IMR-90 (cell line): Measurements from ENCODE around the gene EIF1AD. TPM values are rescaled to one million over a fixed set of nuclear protein-coding genes. Genes with fewer than 3 reads are reported as not detected.
"Not testable (repeated sequence)": the region's sequence is repeated elsewhere in the genome, so short reads cannot be mapped to it uniquely, and the experiment has no call there.

Experiments used
- ATAC-seq: fragments of 200-7000 bp; cut with Tn5 transposase; 2 replicates; pipeline ENCODE4 v1.9.1; 2020; ENCODE audit warnings: low read depth, mild to moderate bottlenecking, moderate library complexity
- BruUV-seq: library from RNA; stranded (reverse); fragments of 400-500 nt; replicated peaks from 2 replicates; lab custom pipeline; 2021; lab: Mats Ljungman, UMichigan
- CTCF ChIA-PET: fragments of 300-600 bp; formaldehyde crosslinking; extraction: SDS; loops from one replicate; lab custom pipeline; 2021; ENCODE audit warnings: antibody characterized with exemption; lab: Yijun Ruan, JAX
- POLR2A ChIA-PET: fragments of 300-600 bp; sonication (Branson Sonifier 250); formaldehyde crosslinking; loops from one replicate; lab custom pipeline; 2022; ENCODE audit warnings: antibody characterized with exemption; ENCODE audit not compliant: unreplicated experiment; lab: Charles Lee
- DNase-seq: peaks from one replicate; pipeline ENCODE4 v3.0.0; 2013
- H2AFZ ChIP-seq: replicated peaks from 2 replicates; pipeline ENCODE3; 2013; ENCODE audit warnings: low read length, mild to moderate bottlenecking; ENCODE audit not compliant: poor library complexity
- H2AK5ac ChIP-seq: 2 replicates; pipeline ENCODE4 v1.6.1; 2013; ENCODE audit warnings: low read depth, low read length, inconsistent platforms
- H2AK9ac ChIP-seq: replicated peaks from 2 replicates; pipeline ENCODE3; 2013; ENCODE audit warnings: mild to moderate bottlenecking, low read depth, low read length, moderate library complexity; ENCODE audit not compliant: poor library complexity
- H2BK120ac ChIP-seq: 2 replicates; pipeline ENCODE4 v1.6.1; 2013; ENCODE audit warnings: low read depth, low read length, inconsistent platforms
- H2BK15ac ChIP-seq: 3 replicates; pipeline ENCODE4 v1.6.1; 2013; ENCODE audit warnings: low read depth, low read length, inconsistent platforms
- H2BK20ac ChIP-seq: 2 replicates; pipeline ENCODE4 v1.6.1; 2013; ENCODE audit warnings: low read depth, mild to moderate bottlenecking, inconsistent platforms, low read length, moderate library complexity
- H2BK5ac ChIP-seq: 2 replicates; pipeline ENCODE4 v1.6.1; 2013; ENCODE audit warnings: mild to moderate bottlenecking, low read depth, low read length, inconsistent platforms; ENCODE audit not compliant: poor library complexity, severe bottlenecking
- H3K14ac ChIP-seq: replicated peaks from 2 replicates; pipeline ENCODE4 v1.6.1; 2013; ENCODE audit warnings: low read depth, low read length, inconsistent platforms
- H3K18ac ChIP-seq: 2 replicates; pipeline ENCODE4 v1.6.1; 2013; ENCODE audit warnings: low read depth, low read length, control low read depth
- H3K23ac ChIP-seq: 2 replicates; pipeline ENCODE4 v1.6.1; 2013; ENCODE audit warnings: low read depth, low read length, inconsistent platforms
- H3K27ac ChIP-seq: 2 replicates; pipeline ENCODE4 v1.5.1; 2013; ENCODE audit warnings: mild to moderate bottlenecking, control low read depth, low read length; ENCODE audit not compliant: insufficient read depth
- H3K27me3 ChIP-seq: 2 replicates; pipeline ENCODE4 v1.6.1; 2013; ENCODE audit warnings: low read length; ENCODE audit not compliant: control insufficient read depth, insufficient read depth
- H3K36me3 ChIP-seq: 2 replicates; pipeline ENCODE4 v1.6.1; 2013; ENCODE audit warnings: low read length, mixed read lengths; ENCODE audit not compliant: control insufficient read depth, insufficient read depth
- H3K4ac ChIP-seq: 2 replicates; pipeline ENCODE4 v1.6.1; 2013; ENCODE audit warnings: low read depth, low read length, inconsistent platforms
- H3K4me1 ChIP-seq: 2 replicates; pipeline ENCODE4 v1.6.1; 2013; ENCODE audit warnings: low read length, mixed read lengths; ENCODE audit not compliant: control insufficient read depth, insufficient read depth
- H3K4me2 ChIP-seq: 2 replicates; pipeline ENCODE4 v1.6.1; 2013; ENCODE audit warnings: low read depth, mild to moderate bottlenecking, control low read depth, low read length, moderate library complexity
- H3K4me3 ChIP-seq: 2 replicates; pipeline ENCODE4 v1.5.1; 2013; ENCODE audit warnings: low read depth, mild to moderate bottlenecking, control low read depth, low read length, moderate library complexity; ENCODE audit not compliant: insufficient read depth
- H3K56ac ChIP-seq: 2 replicates; pipeline ENCODE4 v1.6.1; 2013; ENCODE audit warnings: low read length, inconsistent platforms; ENCODE audit not compliant: insufficient read depth; ENCODE audit errors: extremely low read depth
- H3K79me1 ChIP-seq, 2 experiments: 2 replicates each; pipeline ENCODE4 v1.6.1; 2013; ENCODE audit warnings: low read length in 2 of 2, inconsistent platforms in 1 of 2, low read depth in 1 of 2
- H3K9ac ChIP-seq: 2 replicates; pipeline ENCODE4 v1.6.1; 2013; ENCODE audit warnings: low read depth, low read length, control low read depth
- H3K9me1 ChIP-seq: 2 replicates; pipeline ENCODE4 v1.6.1; 2013; ENCODE audit warnings: low read length, inconsistent platforms; ENCODE audit not compliant: insufficient read depth
- H3K9me3 ChIP-seq: 2 replicates; pipeline ENCODE4 v1.6.1; 2013; ENCODE audit warnings: low read length; ENCODE audit not compliant: control insufficient read depth, insufficient read depth
- H4K20me1 ChIP-seq: 2 replicates; pipeline ENCODE4 v1.6.1; 2013; ENCODE audit warnings: low read length, inconsistent platforms; ENCODE audit not compliant: insufficient read depth
- H4K5ac ChIP-seq: 2 replicates; pipeline ENCODE4 v1.6.1; 2013; ENCODE audit warnings: mild to moderate bottlenecking, low read depth, low read length, control low read depth
- H4K8ac ChIP-seq, 2 experiments: 2 replicates each; pipeline ENCODE4 v1.6.1; 2013; ENCODE audit warnings: low read depth in 2 of 2, low read length in 2 of 2, control low read depth in 1 of 2, inconsistent platforms in 1 of 2
- H4K91ac ChIP-seq: 2 replicates; pipeline ENCODE4 v1.6.1; 2013; ENCODE audit warnings: low read depth, low read length, inconsistent platforms; ENCODE audit not compliant: insufficient read depth
- WGBS, 2 experiments: methylation state at CpG; one replicate each; pipeline versions ENCODE4 v1.1.5 to v1.1.7; 2013; ENCODE audit warnings: missing lambda C conversion rate in 2 of 2; ENCODE audit not compliant: insufficient read length in 1 of 2; ENCODE audit errors: extremely low coverage in 2 of 2; 5-methylcytosine and 5-hydroxymethylcytosine counted together
- dilution Hi-C: fragments of 300-500 bp; cut with HindIII; formaldehyde crosslinking; loops from one replicate; pipeline ENCODE4 v1.14.3; 2018; ENCODE audit warnings: low sequenced_read_pairs; ENCODE audit not compliant: unreplicated experiment
- in situ Hi-C: fragments of 300-500 bp; cut with MboI; formaldehyde crosslinking; loops from 3 replicates; pipeline ENCODE4 v1.14.3; 2019; ENCODE audit warnings: low sequenced_read_pairs, inconsistent platforms, mixed read lengths
- intact Hi-C: fragments of 100-400 bp; cut with micrococcal nuclease; formaldehyde crosslinking; loops from 2 replicates; pipeline ENCODE4 v1.10.0; 2022
- polyA plus RNA-seq, 3 experiments: library from polyadenylated mRNA; depleted of rRNA; stranded (reverse); fragments of >200 nt; gene quantifications; 2 replicates each; pipeline ENCODE4 v1.2.3, GENCODE V29; 2012; ENCODE audit warnings: low replicate concordance in 1 of 3
- total RNA-seq: library from RNA; depleted of rRNA; stranded (reverse); fragments of >200 nt; gene quantifications from 2 replicates; pipeline ENCODE4 v1.2.3, GENCODE V29; 2012

EIF1AD gene
- total and polyA plus RNA-seq, 2 of the 4 experiments (the other 2 are of a cell fraction), result 32.5 to 62.6 TPM

DNA sequence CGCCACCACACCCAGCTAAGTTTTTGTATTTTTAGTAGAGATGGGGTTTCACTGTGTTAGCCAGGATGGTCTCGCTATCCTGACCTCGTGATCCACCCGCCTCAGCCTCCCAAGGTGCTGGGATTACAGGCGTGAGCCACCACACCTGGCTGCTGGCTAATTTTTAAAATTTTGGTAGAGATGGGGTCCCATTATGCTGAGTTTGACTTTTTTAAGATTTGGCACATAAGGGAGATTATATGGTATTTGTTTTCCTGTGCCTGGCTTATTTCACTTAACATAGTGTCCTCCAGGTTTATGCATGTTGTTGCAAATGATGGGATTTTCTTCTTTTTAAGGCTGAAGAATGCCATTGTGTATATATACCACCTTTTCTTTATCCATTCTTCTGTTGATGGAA, 51.2 kb downstream of the EIF1AD start:
- H2BK120ac ChIP-seq, H2BK15ac ChIP-seq, H3K14ac ChIP-seq, H4K5ac ChIP-seq, H3K4me1 ChIP-seq, H4K8ac ChIP-seq, H4K20me1 ChIP-seq, H3K27ac ChIP-seq, H4K91ac ChIP-seq, H3K4me2 ChIP-seq, H2AK9ac ChIP-seq, H2AFZ ChIP-seq, intact Hi-C loops, POLR2A ChIA-PET, H2BK20ac ChIP-seq, H3K36me3 ChIP-seq, H3K4me3 ChIP-seq, H3K23ac ChIP-seq, CTCF ChIA-PET, H3K9me1 ChIP-seq, H2AK5ac ChIP-seq, H3K4ac ChIP-seq, H3K9ac ChIP-seq, H3K79me1 ChIP-seq, H3K18ac ChIP-seq, H3K27me3 ChIP-seq, in situ Hi-C loops, BruUV-seq, H3K56ac ChIP-seq, H2BK5ac ChIP-seq, dilution Hi-C loops, DNase-seq, ATAC-seq, H3K9me3 ChIP-seq: not testable (repeated sequence)
- whole genome bisulfite sequencing, 2 experiments, result no CpG with 5 or more reads among the region's 5 CpGs
